Measurements from ENCODE around the gene SOX30. TPM values are rescaled to one million over a fixed set of nuclear protein-coding genes. Genes with fewer than 3 reads are reported as not detected.
"Not testable (repeated sequence)": the region's sequence is repeated elsewhere in the genome, so short reads cannot be mapped to it uniquely, and the experiment has no call there.

SOX30 gene
- total RNA-seq, 4 donors from 2014 or later, result 0.10 TPM; not detected in 3

- no peak for TF ChIP-seq POLR2A (IDR thresholded peaks at IDR 0.05)
- TF ChIP-seq CTCF (IDR thresholded peaks at IDR 0.05), result no peak
- no peak for DNase-seq (ENCODE audit: low spot score in 2 of 2)
- 40 to 59% methylated on average over 3 of the region's 3 CpGs for WGBS, 2 donors
- H3K4me3 ChIP-seq (ENCODE audit: low read depth, poor library complexity, severe bottlenecking), result no peak overlapping the region
- intact Hi-C loops (cut with DNase I; ENCODE audit: low total_unique reads), result no loop called here
Observed at GRCh38 chr5:157682257-157682656, 30.0 kb upstream of the SOX30 start.

- WGBS, 2 donors, result 63 to 75% methylated on average over 4 of the region's 4 CpGs
- peak in 1 of 2 donors; percentile 56 for DNase-seq (ENCODE audit: low spot score in 2 of 2)
- H3K4me3 ChIP-seq (ENCODE audit: low read depth, poor library complexity, severe bottlenecking), result no peak overlapping the region
- TF ChIP-seq POLR2A (IDR thresholded peaks at IDR 0.05) (no peak), CTCF (IDR thresholded peaks at IDR 0.05) (no peak)
- intact Hi-C loops (cut with DNase I; ENCODE audit: low total_unique reads), result no loop called here
Observed at GRCh38 chr5:157681048-157681447, 28.8 kb upstream of the SOX30 start.

- no peak for TF ChIP-seq CTCF (IDR thresholded peaks at IDR 0.05)
- no peak for TF ChIP-seq POLR2A (IDR thresholded peaks at IDR 0.05)
- intact Hi-C loops (cut with DNase I; ENCODE audit: low total_unique reads), result no loop called here
- no peak overlapping the region for H3K4me3 ChIP-seq (ENCODE audit: low read depth, poor library complexity, severe bottlenecking)
- peak in 1 of 2 donors; percentile 26 for DNase-seq (ENCODE audit: low spot score in 2 of 2)
- 97 to 100% methylated on average over 2 of the region's 2 CpGs for WGBS, 2 donors
Observed at GRCh38 chr5:157680239-157680638, 28.0 kb upstream of the SOX30 start.

- TF ChIP-seq POLR2A (IDR thresholded peaks at IDR 0.05) (no peak), CTCF (IDR thresholded peaks at IDR 0.05) (no peak)
- WGBS, 2 donors, result 95 to 97% methylated on average over 9 of the region's 9 CpGs
- DNase-seq (ENCODE audit: low spot score in 2 of 2), result peak in 1 of 2 donors; percentile 28
- H3K4me3 ChIP-seq (ENCODE audit: low read depth, poor library complexity, severe bottlenecking), result no peak overlapping the region
- intact Hi-C loops (cut with DNase I; ENCODE audit: low total_unique reads), result no loop called here
Observed at GRCh38 chr5:157679801-157680200, 27.6 kb upstream of the SOX30 start.

GRCh38 chr5:157677931-157678330 is 25.7 kb upstream of the SOX30 start:
- DNase-seq (ENCODE audit: low spot score in 2 of 2), result no peak
- H3K4me3 ChIP-seq (ENCODE audit: low read depth, poor library complexity, severe bottlenecking), result no peak overlapping the region
- no peak for TF ChIP-seq POLR2A (IDR thresholded peaks at IDR 0.05)
- no peak for TF ChIP-seq CTCF (IDR thresholded peaks at IDR 0.05)
- 49 to 52% methylated on average over 3 of the region's 3 CpGs for WGBS, 2 donors
- intact Hi-C loops (cut with DNase I; ENCODE audit: low total_unique reads), result no loop called here

- H3K4me3 ChIP-seq (ENCODE audit: low read depth, poor library complexity, severe bottlenecking); intact Hi-C loops (cut with DNase I; ENCODE audit: low total_unique reads): not testable (repeated sequence)
- WGBS, 2 donors, result 86 to 89% methylated on average over 4 of the region's 4 CpGs
- peak in 1 of 2 donors; percentile 29 for DNase-seq (ENCODE audit: low spot score in 2 of 2)
Observed at GRCh38 chr5:157674351-157674750, 22.1 kb upstream of the SOX30 start.
